Adrenal gland (tissue), 12 donors: ENCODE results near the gene ADPRS. TPM values are rescaled to one million over a fixed set of nuclear protein-coding genes. Genes with fewer than 3 reads are reported as not detected.
A peak's percentile ranks its signal among the peaks of the same experiment; 100 is the strongest.

Experiments
- DNase-seq, 7 donors: peaks; one replicate each; pipeline ENCODE4 v3.0.0-alpha.2; 2019 to 2020
- H3K27ac ChIP-seq, 5 donors: fragments of 200-600 bp; sonication (generic) in 4 of 5; 1 replicate in 3 of 5; 2 replicates in 2 of 5; pipeline versions ENCODE4 v1.5.1 to v1.8.0; 2016 to 2020; ENCODE audit warnings: mild to moderate bottlenecking in 1 of 5
- H3K27me3 ChIP-seq: fragments of 200-600 bp; 2 replicates; pipeline ENCODE4 v1.8.0; 2021
- H3K36me3 ChIP-seq, 2 donors: fragments of 200-600 bp; replicated peaks in 1 of 2; 1 replicate in 1 of 2; 2 replicates in 1 of 2; pipeline versions ENCODE4 v1.5.1 to v1.8.0; 2018 to 2022
- H3K4me1 ChIP-seq, 2 donors: fragments of 200-600 bp; replicated peaks in 1 of 2; 1 replicate in 1 of 2; 2 replicates in 1 of 2; pipeline versions ENCODE4 v1.5.1 to v1.8.0; 2018 to 2021
- H3K4me3 ChIP-seq, 4 donors: fragments of 200-600 bp; sonication (generic) in 3 of 4; one replicate each; pipeline ENCODE4 v1.5.1; 2016 to 2018
- H3K9me3 ChIP-seq, 3 donors: fragments of 200-600 bp; sonication (generic) in 1 of 3; replicated peaks in 1 of 3; 1 replicate in 2 of 3; 2 replicates in 1 of 3; pipeline versions ENCODE4 v1.5.1 to v1.8.0; 2016 to 2021
- CTCF ChIP-seq, 6 experiments: fragments of 450-650 bp in 4 of 6; fragments of 200-600 bp in 2 of 6; sonication (generic) in 1 of 6; IDR thresholded peaks; 1 replicate in 5 of 6; 2 replicates in 1 of 6; pipeline versions ENCODE4 v1.5.1 to v1.8.0; 2016 to 2021; ENCODE audit warnings: antibody characterized with exemption in 6 of 6, mild to moderate bottlenecking in 2 of 6, moderate library complexity in 1 of 6
- POLR2A ChIP-seq, 2 donors: fragments of 450-650 bp; IDR thresholded peaks; one replicate each; pipeline ENCODE4 v1.6.1; 2017; ENCODE audit warnings: antibody characterized with exemption in 2 of 2, mild to moderate bottlenecking in 2 of 2, moderate library complexity in 1 of 2
- WGBS, 4 donors: extraction: QIAGEN DNeasy Blood & Tissue Kit in 2 of 4; methylation state at CpG; one replicate each; pipeline versions ENCODE4 v1.1.5 to v1.1.7; 2013 to 2017; 5-methylcytosine and 5-hydroxymethylcytosine counted together
- intact Hi-C, 2 donors: fragments of 100-400 bp; cut with DNase I; formaldehyde crosslinking; loops; one replicate each; pipeline versions ENCODE4 v1.14.1 to v1.15.0; 2022 to 2023
- polyA plus RNA-seq, 3 donors: library from polyadenylated mRNA; stranded (reverse); fragments of 200-250 nt in 2 of 3; fragments of 350-450 nt in 1 of 3; fragmentation: Illumina TruSeq in 1 of 3; extraction: RNeasy Lipid Tissue Mini Kit (QIAGEN cat#74804) in 1 of 3; gene quantifications; one replicate each; pipeline ENCODE4 v1.2.3, GENCODE V29; 2013 to 2014
- total RNA-seq, 9 donors: library from RNA; depleted of rRNA in 4 of 9; stranded (reverse); fragments of >200 nt in 4 of 9; fragments of 120-200 nt in 1 of 9; fragmentation: NEBNext Ultra II Directional in 1 of 9; extraction: Animal tissue kit (Norgen Biotek cat#: 25700) in 1 of 9; gene quantifications; one replicate each; pipeline versions ENCODE4 v1.1.0 to v1.2.4, GENCODE V29; 2013 to 2023
- donor health status: healthy with polysubstance abuse.
- donor health status: Bipolar disorder and iron deficiency.
- donor health status: DM: yes; HTN: yes; CAD: no.
- donor health status: DM: no; HTN: no; CAD: no.
- donor health status: DM: no; HTN: no; CAD: no.
- donor health status: DM: yes; HTN: yes; CAD: no.

The ADPRS gene
- total and polyA plus RNA-seq, 12 donors: 40.1 to 84.5 (median 52.1) TPM

GRCh38 chr1:36118447-36119204, 29.9 kb downstream of the ADPRS start:
- Histone ChIP-seq H3K4me1 (no peaks in the 10 kb centered on the region), H3K27ac (no peak overlapping the region), H3K36me3 (no peaks in the 10 kb centered on the region), H3K4me3 (no peak overlapping the region), H3K27me3 (no peaks in the 10 kb centered on the region), H3K9me3 (no peaks in the 10 kb centered on the region)
- DNase-seq: no peak
- 74 to 85% (median 77%) methylated on average over 3 to 10 of the region's 10 CpGs for WGBS, 4 donors
- intact Hi-C loops: no loop called here
- TF ChIP-seq CTCF (IDR thresholded peaks at IDR 0.05): no peak
- no peak for TF ChIP-seq POLR2A (IDR thresholded peaks at IDR 0.05)

- intact Hi-C loops: no loop called here
- no peak for DNase-seq
- WGBS, 4 donors: 52 to 62% (median 61%) methylated on average over 7 to 9 of the region's 9 CpGs
- Histone ChIP-seq H3K4me1 (no peaks in the 10 kb centered on the region), H3K27me3 (no peaks in the 10 kb centered on the region), H3K9me3 (no peaks in the 10 kb centered on the region), H3K36me3 (no peaks in the 10 kb centered on the region), H3K4me3 (no peak overlapping the region), H3K27ac (peak overlapping the region in 1 of 5 donors; percentile 32)
- no peak for TF ChIP-seq CTCF (IDR thresholded peaks at IDR 0.05)
- no peak for TF ChIP-seq POLR2A (IDR thresholded peaks at IDR 0.05)
Observed at GRCh38 chr1:36119456-36119855, 30.8 kb downstream of the ADPRS start.

DNA sequence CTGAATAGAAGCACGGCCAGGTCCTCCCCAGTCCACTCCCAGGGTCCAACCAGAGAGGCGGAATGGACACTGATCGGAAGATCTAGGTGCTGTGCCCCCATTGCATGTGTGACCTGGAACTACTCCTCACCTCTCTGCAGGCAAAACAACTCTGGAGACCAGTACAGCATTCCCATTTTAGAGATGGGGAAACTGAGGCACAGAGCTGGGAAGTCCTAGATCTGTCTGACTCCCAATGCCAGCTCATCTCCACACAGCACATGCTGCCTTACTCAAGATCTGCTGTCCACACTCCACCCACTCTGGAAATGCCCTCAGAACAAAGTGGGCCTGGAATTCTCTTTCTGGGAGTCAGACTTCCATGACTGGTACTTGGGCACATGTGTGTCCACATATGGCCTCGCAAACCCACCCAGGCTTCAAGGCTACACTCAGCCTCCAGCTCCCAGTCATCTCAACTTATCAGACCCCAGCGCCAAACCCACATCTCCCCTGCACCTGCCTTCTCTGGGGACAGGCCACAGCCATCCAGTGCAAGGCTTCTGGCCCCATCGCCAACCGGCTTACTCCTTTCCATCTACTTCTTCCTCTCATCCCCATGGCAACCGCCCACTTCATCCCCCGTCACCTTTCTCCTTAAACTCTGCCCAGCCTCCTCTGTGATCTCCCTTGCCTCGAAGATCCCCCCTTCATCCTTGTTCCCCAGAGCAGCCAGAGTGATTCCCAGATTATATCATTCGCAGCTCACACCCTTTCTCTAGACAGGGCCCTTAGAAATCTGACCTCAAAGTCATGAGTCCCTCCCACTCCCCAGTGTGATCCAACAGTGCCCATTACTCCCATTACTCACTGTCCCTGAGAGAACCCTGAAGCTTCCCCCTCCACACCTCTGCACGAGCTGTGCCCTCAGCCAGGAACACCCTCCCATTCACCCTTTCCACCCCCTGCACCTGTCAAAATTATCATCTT, 33.7 kb downstream of the ADPRS start:
- WGBS, 4 donors: 85 to 93% (median 88%) methylated on average over 11 to 12 of the region's 12 CpGs
- peaks cover 0 to 6% of the 10 kb centered on the region in 2 donors for H3K4me1 ChIP-seq
- no peak for DNase-seq
- TF ChIP-seq POLR2A (IDR thresholded peaks at IDR 0.05): no peak
- no peak for TF ChIP-seq CTCF (IDR thresholded peaks at IDR 0.05)
- no peak overlapping the region for H3K4me3 ChIP-seq
- no peaks in the 10 kb centered on the region for H3K36me3 ChIP-seq
- peaks cover 3% of the 10 kb centered on the region for H3K27me3 ChIP-seq
- intact Hi-C loops: no loop called here
- no peaks in the 10 kb centered on the region for H3K9me3 ChIP-seq
- no peak overlapping the region for H3K27ac ChIP-seq

DNA sequence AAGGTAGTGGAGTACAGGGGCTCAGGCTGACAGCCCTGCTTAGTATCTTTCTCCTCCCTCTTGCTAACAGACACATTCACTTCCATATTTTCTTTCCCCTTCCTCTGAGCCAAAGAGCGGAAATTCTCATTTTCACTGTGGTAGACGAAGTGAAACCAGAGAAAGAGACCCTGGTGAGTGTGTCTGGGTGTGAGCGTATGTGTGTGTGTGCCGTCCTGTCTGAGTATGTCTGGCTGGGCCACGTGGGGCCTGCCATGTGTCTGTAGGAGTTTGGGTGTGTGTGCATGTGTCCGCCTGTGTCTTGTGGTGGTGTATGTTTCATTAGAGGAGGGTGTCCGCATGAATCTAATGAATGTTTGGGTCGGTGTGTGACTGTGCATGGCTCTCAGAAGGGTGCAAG, 34.7 kb downstream of the ADPRS start:
- Histone ChIP-seq H3K4me1 (peaks cover 0 to 6% of the 10 kb centered on the region in 2 donors), H3K27ac (peak overlapping the region in 2 of 5 donors; percentile 12 to 49), H3K27me3 (peaks cover 3% of the 10 kb centered on the region), H3K4me3 (no peak overlapping the region), H3K36me3 (no peaks in the 10 kb centered on the region), H3K9me3 (no peaks in the 10 kb centered on the region)
- intact Hi-C loops: no loop called here
- 59 to 77% (median 68%) methylated on average over 8 of the region's 8 CpGs for WGBS, 4 donors
- DNase-seq: peak in 1 of 7 donors; percentile 32
- TF ChIP-seq CTCF (IDR thresholded peaks at IDR 0.05) (no peak), POLR2A (IDR thresholded peaks at IDR 0.05) (no peak)
